Skeletal muscle tissue (tissue), 4 donors: Measurements from ENCODE around the gene ILKAP. TPM values are rescaled to one million over a fixed set of nuclear protein-coding genes. Genes with fewer than 3 reads are reported as not detected.

Experiments
- H3K27ac ChIP-seq: one replicate; pipeline ENCODE4 v1.7.0; 2013; ENCODE audit warnings: mild to moderate bottlenecking, low read depth, low read length, inconsistent platforms
- H3K27me3 ChIP-seq, 3 donors: one replicate each; pipeline ENCODE4 v1.7.0; 2013; ENCODE audit warnings: low read length in 3 of 3; ENCODE audit not compliant: control insufficient read depth in 3 of 3, insufficient read depth in 3 of 3
- H3K36me3 ChIP-seq, 3 donors: one replicate each; pipeline ENCODE4 v1.7.0; 2013; ENCODE audit warnings: low read length in 3 of 3; ENCODE audit not compliant: control insufficient read depth in 3 of 3, insufficient read depth in 3 of 3
- H3K4me1 ChIP-seq, 3 donors: one replicate each; pipeline ENCODE4 v1.7.0; 2013; ENCODE audit warnings: low read length in 3 of 3, mild to moderate bottlenecking in 3 of 3; ENCODE audit not compliant: control insufficient read depth in 3 of 3, insufficient read depth in 3 of 3
- H3K4me3 ChIP-seq, 3 donors: one replicate each; pipeline ENCODE4 v1.7.0; 2013; ENCODE audit warnings: low read length in 3 of 3
- H3K9ac ChIP-seq, 3 donors: one replicate each; pipeline ENCODE4 v1.7.0; 2013; ENCODE audit warnings: low read length in 3 of 3, mild to moderate bottlenecking in 3 of 3, moderate library complexity in 2 of 3, low read depth in 1 of 3
- H3K9me3 ChIP-seq, 3 donors: one replicate each; pipeline ENCODE4 v1.7.0; 2013; ENCODE audit warnings: low read length in 3 of 3; ENCODE audit not compliant: control insufficient read depth in 3 of 3
- total RNA-seq: library from RNA; depleted of rRNA; stranded (reverse); fragments of >200 nt; gene quantifications from one replicate; pipeline ENCODE4 v1.2.3, GENCODE V29; 2014
- donor health status: Osteomylitis.

The ILKAP gene
- total RNA-seq, 1 donor from 2014 or later = 33.4 TPM

DNA sequence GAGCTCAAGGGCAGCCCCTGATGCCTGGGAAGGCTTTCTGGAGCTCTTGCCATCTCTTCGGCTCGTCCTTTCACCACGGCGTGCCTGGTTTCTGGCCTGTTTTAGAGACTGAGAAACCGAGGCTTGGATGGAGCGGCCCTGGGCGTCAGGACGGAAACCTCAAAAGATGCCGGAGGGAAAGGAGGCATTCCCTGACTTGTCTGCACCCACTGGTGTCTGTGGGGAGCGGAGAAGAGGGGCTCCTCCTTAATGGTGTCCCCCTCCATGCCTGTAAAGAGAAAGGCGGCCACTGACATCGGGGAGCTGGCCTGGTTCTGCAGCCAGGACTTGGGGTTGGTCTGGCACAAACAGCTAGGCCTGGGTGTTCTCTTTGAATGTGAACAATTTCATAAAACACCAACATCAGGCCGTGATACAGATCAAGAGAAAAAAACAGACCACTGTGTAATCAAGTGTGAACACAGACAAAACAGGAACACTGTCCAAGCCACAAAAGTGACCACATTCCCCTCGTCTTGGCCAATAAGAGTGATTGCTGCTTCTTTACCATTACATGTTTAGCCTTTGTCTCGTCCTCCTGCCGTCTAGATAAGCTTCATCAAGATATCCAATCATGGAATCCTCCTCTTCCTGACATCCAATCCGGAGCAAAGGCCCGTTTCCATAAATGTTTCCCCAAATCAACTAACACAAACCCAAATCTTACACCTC, 633 bp upstream of the ILKAP start:
- H3K27ac ChIP-seq = peak overlapping the region; percentile 78
- peak overlapping the region; percentile 79 to 94 (median 86) for H3K9ac ChIP-seq
- no peaks in the 10 kb centered on the region for H3K9me3 ChIP-seq
- H3K27me3 ChIP-seq = no peaks in the 10 kb centered on the region
- peaks cover 0 to 2% (median 0%) of the 10 kb centered on the region in 3 donors for H3K36me3 ChIP-seq
- H3K4me3 ChIP-seq = peak overlapping the region; percentile 60 to 78 (median 77)
- peaks cover 26 to 31% (median 28%) of the 10 kb centered on the region in 3 donors for H3K4me1 ChIP-seq

DNA sequence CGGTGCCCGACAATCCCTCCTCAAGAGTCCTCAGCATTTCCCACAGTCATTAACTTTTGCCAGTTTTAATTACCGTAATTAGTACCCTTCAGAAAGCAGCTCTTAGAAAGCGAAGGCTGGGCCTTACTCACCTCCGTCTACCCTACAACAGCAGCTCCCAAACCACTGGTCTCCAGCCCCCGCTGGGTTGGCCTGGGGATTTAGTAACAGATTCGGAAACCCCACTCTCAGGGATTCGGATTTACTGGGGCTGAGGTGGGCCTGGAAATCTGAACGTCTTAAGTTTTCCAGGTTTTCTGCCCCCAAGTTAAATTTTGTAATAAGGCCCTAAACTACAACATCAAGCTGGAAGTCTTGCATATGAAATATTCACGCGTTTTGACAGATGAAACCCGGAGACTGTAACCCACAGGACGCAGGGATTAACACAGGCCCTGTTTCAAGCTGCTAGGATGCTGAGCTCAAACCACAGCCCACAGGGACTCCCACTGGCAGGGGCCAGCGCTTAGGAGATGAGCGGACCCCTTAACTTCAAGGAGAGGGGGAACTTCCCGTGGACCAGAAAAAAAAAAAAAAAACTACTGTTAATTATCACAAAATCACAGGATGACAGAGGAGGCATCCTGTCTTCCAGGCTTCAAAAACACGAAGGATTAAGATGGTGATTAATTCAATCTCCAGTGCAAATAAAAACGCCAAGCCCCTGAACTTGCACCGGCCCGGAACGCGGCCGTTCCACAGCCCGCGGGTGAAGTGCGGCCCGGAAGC, 985 bp downstream of the ILKAP start:
- no peaks in the 10 kb centered on the region for H3K9me3 ChIP-seq
- no peaks in the 10 kb centered on the region for H3K27me3 ChIP-seq
- peaks cover 26 to 34% (median 28%) of the 10 kb centered on the region in 3 donors for H3K4me1 ChIP-seq
- peak overlapping the region; percentile 72 for H3K27ac ChIP-seq
- peak overlapping the region; percentile 78 to 84 (median 81) for H3K4me3 ChIP-seq
- H3K36me3 ChIP-seq = peaks cover 0 to 2% (median 0%) of the 10 kb centered on the region in 3 donors
- H3K9ac ChIP-seq = peak overlapping the region; percentile 86 to 94 (median 91)

DNA sequence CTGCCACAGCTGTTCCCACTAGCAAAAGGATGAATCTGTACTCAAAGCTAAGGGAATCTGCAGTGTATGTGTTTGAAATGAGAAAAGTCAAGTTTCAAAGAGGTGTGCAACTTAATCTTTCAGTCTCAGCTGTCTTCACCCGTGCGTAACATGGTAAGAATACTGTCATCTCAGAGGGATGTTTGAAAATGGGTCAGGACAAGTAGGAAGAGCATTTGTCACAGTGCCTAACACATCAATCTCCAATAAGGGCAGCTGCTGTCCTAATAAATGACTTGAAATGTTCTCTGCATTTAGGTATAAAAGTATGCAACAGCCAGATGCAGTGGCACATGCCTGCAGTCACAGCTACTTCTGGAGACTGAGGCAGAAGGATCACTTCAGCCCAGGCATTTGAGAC, 13.1 kb downstream of the ILKAP start:
- H3K4me1 ChIP-seq = no peaks in the 10 kb centered on the region
- no peak overlapping the region for H3K9ac ChIP-seq
- H3K4me3 ChIP-seq = no peak overlapping the region
- peaks cover 43 to 76% (median 66%) of the 10 kb centered on the region in 3 donors for H3K36me3 ChIP-seq
- H3K27me3 ChIP-seq = no peaks in the 10 kb centered on the region
- H3K27ac ChIP-seq = no peak overlapping the region
- no peaks in the 10 kb centered on the region for H3K9me3 ChIP-seq

DNA sequence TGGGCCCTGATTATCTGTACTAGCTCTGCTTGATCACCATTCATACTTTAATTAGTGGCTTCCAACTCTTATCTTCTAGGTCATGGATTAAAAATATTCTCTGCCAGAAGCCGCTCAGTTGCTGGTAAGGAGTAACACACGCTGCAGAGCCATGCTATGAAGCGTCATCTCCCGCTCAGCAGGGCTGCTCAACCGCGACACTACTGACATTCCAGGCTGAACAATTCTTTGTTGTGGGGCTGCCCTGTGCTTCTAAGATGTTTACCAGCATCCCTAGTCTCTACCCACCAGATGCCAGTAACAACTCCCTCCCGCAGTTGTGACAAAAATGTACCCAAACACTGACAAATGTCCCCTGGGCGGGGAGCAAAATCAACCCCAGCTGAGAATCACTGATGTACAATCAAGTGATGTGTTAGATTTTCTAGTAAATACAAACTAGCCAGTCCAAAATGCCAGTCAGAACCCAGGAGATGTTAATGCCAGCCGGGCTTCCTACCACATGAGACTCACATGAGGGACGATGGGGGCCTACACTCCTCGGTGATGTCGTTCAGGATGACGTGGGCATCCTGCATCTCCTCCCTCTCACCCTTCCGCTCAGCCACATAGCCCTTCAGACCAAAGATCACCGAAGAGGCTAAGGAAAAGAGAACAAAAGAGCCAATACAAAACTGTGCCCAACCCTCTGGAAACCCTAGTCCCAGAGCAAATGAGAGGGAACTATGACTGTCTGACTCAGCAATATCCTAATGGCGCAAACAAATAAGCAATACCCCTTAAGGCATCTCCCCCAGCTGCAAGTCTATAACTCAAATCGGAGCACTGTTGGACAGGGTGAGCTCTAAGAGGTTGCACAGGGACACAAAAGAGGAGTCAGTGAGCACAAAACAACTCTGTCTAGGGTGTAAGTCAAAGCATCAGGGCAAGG, 15.6 kb downstream of the ILKAP start:
- Histone ChIP-seq H3K9me3 (no peaks in the 10 kb centered on the region), H3K9ac (no peak overlapping the region), H3K4me1 (no peaks in the 10 kb centered on the region), H3K36me3 (peaks cover 60 to 84% (median 74%) of the 10 kb centered on the region in 3 donors), H3K27ac (no peak overlapping the region), H3K4me3 (no peak overlapping the region), H3K27me3 (no peaks in the 10 kb centered on the region)

DNA sequence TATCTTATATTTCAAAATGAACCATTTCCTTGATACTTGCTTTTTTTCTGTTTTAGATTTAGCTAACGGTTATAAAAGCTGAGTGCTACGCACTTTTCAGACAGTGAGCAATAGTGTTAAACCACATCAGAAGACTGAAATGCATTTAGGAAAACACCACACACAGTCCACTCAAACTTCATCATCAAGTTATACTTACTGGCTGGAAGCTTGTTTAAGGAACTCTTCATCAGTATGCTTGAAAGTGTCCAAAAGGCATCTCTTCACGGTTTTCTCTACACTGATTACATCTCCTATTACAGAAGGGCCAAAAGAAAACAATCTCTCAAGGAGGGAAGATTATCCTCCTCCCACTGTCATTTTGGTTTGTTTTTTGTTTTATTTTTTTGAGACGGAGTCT, 19.7 kb downstream of the ILKAP start:
- Histone ChIP-seq H3K4me3 (no peak overlapping the region), H3K27ac (no peak overlapping the region), H3K36me3 (peaks cover 69 to 90% (median 88%) of the 10 kb centered on the region in 3 donors), H3K9me3 (no peaks in the 10 kb centered on the region), H3K4me1 (no peaks in the 10 kb centered on the region), H3K9ac (no peak overlapping the region), H3K27me3 (no peaks in the 10 kb centered on the region)

DNA sequence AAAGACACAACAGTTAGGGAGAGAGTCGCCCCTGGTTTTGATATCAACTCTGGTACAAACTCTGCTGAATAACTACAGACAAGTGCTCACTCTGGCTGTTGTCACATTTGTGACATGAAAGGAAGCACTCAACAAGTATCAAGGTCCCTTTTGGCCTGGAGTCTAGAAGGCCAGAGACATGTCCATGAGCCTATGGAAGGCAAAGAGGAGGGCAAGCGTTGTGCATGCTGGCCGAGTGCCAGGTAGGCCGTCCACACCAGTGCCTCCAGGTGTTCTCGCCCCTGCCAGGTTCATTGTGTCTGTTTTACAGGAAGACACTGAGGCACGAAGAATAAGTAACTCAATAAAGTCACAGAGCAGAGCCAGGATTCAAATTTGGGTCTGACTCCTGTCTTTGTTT, 21.1 kb downstream of the ILKAP start:
- H3K27ac ChIP-seq = no peak overlapping the region
- peaks cover 64 to 88% (median 86%) of the 10 kb centered on the region in 3 donors for H3K36me3 ChIP-seq
- no peaks in the 10 kb centered on the region for H3K9me3 ChIP-seq
- H3K4me3 ChIP-seq = no peak overlapping the region
- no peak overlapping the region for H3K9ac ChIP-seq
- no peaks in the 10 kb centered on the region for H3K27me3 ChIP-seq
- H3K4me1 ChIP-seq = no peaks in the 10 kb centered on the region

DNA sequence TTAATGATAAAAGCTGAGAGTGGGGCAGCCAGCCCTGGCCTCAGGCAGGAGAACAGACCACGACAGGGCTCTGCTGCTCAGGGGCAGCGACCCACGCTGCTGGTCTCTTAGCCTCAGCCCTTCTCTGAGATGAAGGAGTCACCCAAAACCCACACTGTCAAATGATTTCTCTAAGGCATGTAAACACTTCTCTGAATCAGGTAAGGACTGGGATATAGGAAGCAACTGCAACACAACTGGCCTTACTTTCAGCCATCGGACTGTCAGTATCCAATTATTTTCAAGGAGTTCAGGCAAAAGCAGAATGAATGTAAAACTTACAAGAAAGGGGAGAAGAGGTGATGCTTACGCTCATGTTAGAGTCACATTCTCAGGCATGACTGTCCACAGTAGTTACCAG, 22.9 kb downstream of the ILKAP start:
- H3K36me3 ChIP-seq = peaks cover 54 to 82% (median 77%) of the 10 kb centered on the region in 3 donors
- H3K27me3 ChIP-seq = no peaks in the 10 kb centered on the region
- H3K27ac ChIP-seq = no peak overlapping the region
- H3K9me3 ChIP-seq = no peaks in the 10 kb centered on the region
- H3K4me3 ChIP-seq = no peak overlapping the region
- H3K9ac ChIP-seq = no peak overlapping the region
- no peaks in the 10 kb centered on the region for H3K4me1 ChIP-seq

DNA sequence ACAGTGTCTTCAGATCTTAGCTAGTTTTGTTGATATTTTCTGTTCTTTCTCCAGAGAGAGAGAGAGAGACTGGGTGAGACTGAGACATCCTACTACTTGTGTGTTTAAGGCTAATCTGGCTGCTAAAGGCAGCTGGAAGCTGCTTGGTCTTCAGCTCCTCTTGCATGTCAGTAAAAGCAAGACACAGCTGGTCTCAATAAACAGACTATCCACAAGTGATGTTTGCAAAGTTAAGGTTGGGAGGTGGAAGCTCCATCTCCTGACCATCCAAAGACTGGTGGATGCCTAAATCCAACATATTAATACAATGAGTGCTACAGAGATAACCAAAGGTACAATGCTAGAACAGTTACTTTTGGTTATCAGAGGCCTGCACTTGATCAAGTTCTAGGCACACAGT, 26.9 kb downstream of the ILKAP start:
- Histone ChIP-seq H3K9ac (no peak overlapping the region), H3K4me3 (no peak overlapping the region), H3K36me3 (peaks cover 49 to 79% (median 78%) of the 10 kb centered on the region in 3 donors), H3K27ac (no peak overlapping the region), H3K4me1 (no peaks in the 10 kb centered on the region), H3K9me3 (no peaks in the 10 kb centered on the region), H3K27me3 (no peaks in the 10 kb centered on the region)

DNA sequence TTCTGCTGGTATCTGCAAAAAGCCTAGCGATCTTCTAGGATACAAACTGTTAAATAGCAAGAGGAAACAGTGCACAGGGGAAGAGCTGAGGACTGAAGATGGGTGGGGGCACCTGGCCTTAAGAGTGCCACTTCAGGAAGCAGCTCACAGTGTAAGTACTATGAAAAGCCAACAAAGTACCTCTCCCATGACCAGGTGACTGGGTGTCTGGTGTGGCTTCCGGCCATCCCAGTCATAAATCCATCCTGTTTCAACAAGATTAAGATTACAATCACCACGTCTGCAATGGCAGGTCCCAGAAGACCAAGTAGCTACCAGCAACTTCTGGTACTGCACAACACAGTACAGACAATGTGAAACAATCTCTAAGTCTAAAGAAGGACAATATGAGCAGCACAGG, 28.8 kb downstream of the ILKAP start:
- no peak overlapping the region for H3K27ac ChIP-seq
- peaks cover 3 to 10% (median 6%) of the 10 kb centered on the region in 3 donors for H3K4me1 ChIP-seq
- H3K4me3 ChIP-seq = no peak overlapping the region
- peaks cover 54 to 77% (median 75%) of the 10 kb centered on the region in 3 donors for H3K36me3 ChIP-seq
- no peak overlapping the region for H3K9ac ChIP-seq
- H3K9me3 ChIP-seq = no peaks in the 10 kb centered on the region
- H3K27me3 ChIP-seq = no peaks in the 10 kb centered on the region
